ENCODE measurements around the gene MTF2. TPM values are rescaled to one million over a fixed set of nuclear protein-coding genes. Genes with fewer than 3 reads are reported as not detected.

Gene MTF2
- total RNA-seq, 1 donor, result 53.6 TPM

DNA sequence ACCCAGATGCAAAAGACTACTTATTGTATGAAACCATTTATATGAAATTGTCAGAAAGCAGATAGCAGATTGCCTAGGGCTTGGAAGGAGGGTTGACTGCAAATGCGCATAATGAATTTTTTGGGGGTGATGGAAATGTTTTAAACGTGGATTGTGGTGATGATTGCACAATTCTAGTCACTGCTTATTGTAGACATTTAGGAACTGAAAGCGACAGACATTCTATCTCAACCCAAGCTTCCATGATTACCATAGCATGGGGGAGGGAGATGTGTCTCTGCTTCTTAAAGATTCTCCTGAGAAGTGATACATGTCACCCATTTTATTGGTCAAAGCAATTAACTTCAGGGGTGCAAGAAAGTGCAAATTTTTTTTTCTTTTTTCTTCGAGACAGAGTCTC lies 2.8 kb upstream of the MTF2 start:
- H3K27me3 ChIP-seq (ENCODE audit: insufficient read depth, low read length), result no peaks in the 10 kb centered on the region
- H3K4me1 ChIP-seq (ENCODE audit: insufficient read depth, low read length), result peaks cover 34% of the 10 kb centered on the region
- no peaks in the 10 kb centered on the region for H3K9me3 ChIP-seq (ENCODE audit: low read depth, low read length)
- H3K4me3 ChIP-seq (ENCODE audit: low read length), result no peak overlapping the region

DNA sequence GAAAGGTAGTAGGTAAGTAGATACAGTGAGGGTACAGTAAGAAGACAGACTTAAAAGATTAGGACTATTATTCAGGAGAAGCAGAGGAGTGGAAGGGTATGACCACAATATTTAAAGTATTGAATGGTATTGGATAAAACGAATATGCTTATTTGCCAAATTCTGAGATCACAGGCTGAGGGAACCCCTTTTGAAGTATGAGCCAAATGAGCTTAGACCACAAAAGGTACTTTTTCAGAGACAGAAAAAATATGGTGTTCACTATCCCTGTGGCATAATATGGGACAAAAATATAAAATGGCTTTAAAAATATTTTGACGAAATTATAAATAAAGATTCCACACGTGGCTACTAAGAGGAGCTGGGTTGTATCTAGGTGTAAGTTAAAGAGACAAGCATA lies 880 bp upstream of the MTF2 start:
- H3K27me3 ChIP-seq (ENCODE audit: insufficient read depth, low read length), result no peaks in the 10 kb centered on the region
- no peaks in the 10 kb centered on the region for H3K9me3 ChIP-seq (ENCODE audit: low read depth, low read length)
- H3K4me1 ChIP-seq (ENCODE audit: insufficient read depth, low read length), result peaks cover 52% of the 10 kb centered on the region
- peak overlapping the region; percentile 99 for H3K4me3 ChIP-seq (ENCODE audit: low read length)

DNA sequence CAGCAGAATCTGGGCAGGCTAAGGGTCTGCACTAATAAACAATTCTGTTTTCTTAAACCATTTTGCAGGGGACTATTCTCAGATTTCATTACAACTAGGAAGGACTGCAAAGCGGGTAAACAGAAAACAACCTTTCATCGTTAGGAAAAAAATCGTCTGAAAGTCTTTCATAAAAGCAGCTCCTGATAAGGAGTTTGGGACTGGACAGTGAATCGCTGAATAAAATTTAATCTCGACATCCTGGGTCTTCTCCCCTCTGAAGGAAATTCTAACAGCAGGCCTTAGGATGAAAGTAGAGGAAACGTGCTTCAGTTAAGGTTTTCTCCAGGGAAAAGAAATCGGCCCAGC lies 471 bp upstream of the MTF2 start:
- H3K9me3 ChIP-seq (ENCODE audit: low read depth, low read length), result no peaks in the 10 kb centered on the region
- peaks cover 52% of the 10 kb centered on the region for H3K4me1 ChIP-seq (ENCODE audit: insufficient read depth, low read length)
- H3K27me3 ChIP-seq (ENCODE audit: insufficient read depth, low read length), result no peaks in the 10 kb centered on the region
- H3K4me3 ChIP-seq (ENCODE audit: low read length), result peak overlapping the region; percentile 99

GRCh38 chr1:93079685-93080141 lies 630 bp downstream of the MTF2 start:
- Histone ChIP-seq H3K9me3 (ENCODE audit: low read depth, low read length) (no peaks in the 10 kb centered on the region), H3K4me1 (ENCODE audit: insufficient read depth, low read length) (peaks cover 52% of the 10 kb centered on the region), H3K4me3 (ENCODE audit: low read length) (peak overlapping the region; percentile 99), H3K27me3 (ENCODE audit: insufficient read depth, low read length) (no peaks in the 10 kb centered on the region)

DNA sequence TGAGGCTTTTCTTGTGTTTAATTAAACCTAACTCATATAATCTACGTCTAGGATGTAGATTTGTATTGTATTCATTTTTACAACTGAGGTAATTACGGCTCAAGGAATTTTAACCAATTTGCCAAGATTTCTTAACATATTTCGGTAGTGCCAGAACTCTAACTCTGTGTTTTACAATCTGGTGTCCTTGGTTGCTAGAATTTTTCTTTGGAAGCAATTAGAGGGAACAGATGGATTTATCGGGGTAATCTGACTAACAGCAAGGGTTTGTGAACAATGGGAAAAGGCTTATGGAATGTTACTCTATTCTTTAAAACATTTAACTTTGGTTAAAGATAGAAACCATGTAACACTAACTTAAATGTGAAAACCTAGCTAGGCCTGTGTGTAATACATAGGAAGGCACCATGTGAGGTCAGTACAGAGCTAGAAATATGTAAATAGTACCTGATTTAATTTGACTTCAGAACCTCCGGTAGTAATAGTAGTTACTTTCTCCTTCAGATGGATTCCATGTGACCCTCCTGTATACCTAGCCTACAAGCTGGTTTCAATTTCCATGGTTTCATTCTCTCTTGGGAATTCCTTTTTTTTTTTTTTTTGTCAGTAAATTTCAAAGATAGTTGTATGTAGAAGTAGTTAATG lies 1.2 kb downstream of the MTF2 start:
- peaks cover 52% of the 10 kb centered on the region for H3K4me1 ChIP-seq (ENCODE audit: insufficient read depth, low read length)
- peak overlapping the region; percentile 99 for H3K4me3 ChIP-seq (ENCODE audit: low read length)
- no peaks in the 10 kb centered on the region for H3K9me3 ChIP-seq (ENCODE audit: low read depth, low read length)
- H3K27me3 ChIP-seq (ENCODE audit: insufficient read depth, low read length), result no peaks in the 10 kb centered on the region

GRCh38 chr1:93081716-93082115 lies 2.6 kb downstream of the MTF2 start:
- Histone ChIP-seq H3K4me3 (ENCODE audit: low read length) (no peak overlapping the region), H3K9me3 (ENCODE audit: low read depth, low read length) (no peaks in the 10 kb centered on the region), H3K27me3 (ENCODE audit: insufficient read depth, low read length) (no peaks in the 10 kb centered on the region), H3K4me1 (ENCODE audit: insufficient read depth, low read length) (peaks cover 46% of the 10 kb centered on the region)

- Histone ChIP-seq H3K4me3 (ENCODE audit: low read length) (no peak overlapping the region), H3K4me1 (ENCODE audit: insufficient read depth, low read length) (peaks cover 42% of the 10 kb centered on the region), H3K27me3 (ENCODE audit: insufficient read depth, low read length) (no peaks in the 10 kb centered on the region), H3K9me3 (ENCODE audit: low read depth, low read length) (no peaks in the 10 kb centered on the region)
Measured at GRCh38 chr1:93082313-93082712, 3.2 kb downstream of the MTF2 start.

DNA sequence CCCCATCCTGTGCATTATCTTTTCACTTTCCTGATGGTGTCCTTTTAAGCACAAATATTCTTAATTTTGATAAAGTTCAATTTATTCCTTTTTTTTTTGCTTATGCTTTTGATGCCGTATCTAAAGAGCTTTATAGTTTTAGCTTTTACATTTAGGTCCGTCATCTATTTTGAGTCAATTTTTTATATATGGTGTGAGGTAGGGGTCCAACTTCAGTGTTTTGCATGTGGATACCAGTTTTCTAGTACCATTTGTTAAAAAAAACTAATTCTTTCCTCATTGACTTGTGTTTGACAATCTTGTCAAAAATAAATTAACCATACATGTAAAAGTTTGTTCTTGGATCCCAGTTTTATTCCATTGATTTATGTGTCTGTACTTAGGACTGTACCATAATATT lies 4.9 kb downstream of the MTF2 start:
- no peak overlapping the region for H3K4me3 ChIP-seq (ENCODE audit: low read length)
- H3K9me3 ChIP-seq (ENCODE audit: low read depth, low read length), result no peaks in the 10 kb centered on the region
- no peaks in the 10 kb centered on the region for H3K27me3 ChIP-seq (ENCODE audit: insufficient read depth, low read length)
- peaks cover 30% of the 10 kb centered on the region for H3K4me1 ChIP-seq (ENCODE audit: insufficient read depth, low read length)

DNA sequence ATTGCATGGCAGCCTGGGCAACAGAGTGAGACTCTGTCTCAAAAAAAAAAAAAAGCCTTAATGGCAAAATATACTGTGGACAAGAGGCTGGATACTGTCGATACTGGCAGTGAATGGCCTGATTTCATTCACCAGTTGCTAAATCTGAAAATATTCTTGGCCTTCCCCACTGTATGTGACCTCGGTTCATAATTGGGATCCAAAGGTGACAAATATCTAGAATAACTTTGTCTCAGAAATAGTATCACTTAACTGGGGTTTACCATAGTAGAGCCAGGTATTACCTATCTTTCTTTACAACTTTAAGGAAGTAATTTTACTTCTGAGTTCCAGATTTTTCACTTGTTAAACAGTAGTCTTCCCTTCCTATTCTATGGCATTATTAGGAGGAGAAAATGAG lies 8.4 kb downstream of the MTF2 start:
- no peak overlapping the region for H3K4me3 ChIP-seq (ENCODE audit: low read length)
- no peaks in the 10 kb centered on the region for H3K9me3 ChIP-seq (ENCODE audit: low read depth, low read length)
- no peaks in the 10 kb centered on the region for H3K27me3 ChIP-seq (ENCODE audit: insufficient read depth, low read length)
- H3K4me1 ChIP-seq (ENCODE audit: insufficient read depth, low read length), result peaks cover 7% of the 10 kb centered on the region

- no peak overlapping the region for H3K4me3 ChIP-seq (ENCODE audit: low read length)
- no peaks in the 10 kb centered on the region for H3K9me3 ChIP-seq (ENCODE audit: low read depth, low read length)
- H3K27me3 ChIP-seq (ENCODE audit: insufficient read depth, low read length), result no peaks in the 10 kb centered on the region
- H3K4me1 ChIP-seq (ENCODE audit: insufficient read depth, low read length), result peaks cover 14% of the 10 kb centered on the region
Measured at GRCh38 chr1:93093332-93094006, 14.4 kb downstream of the MTF2 start.

DNA sequence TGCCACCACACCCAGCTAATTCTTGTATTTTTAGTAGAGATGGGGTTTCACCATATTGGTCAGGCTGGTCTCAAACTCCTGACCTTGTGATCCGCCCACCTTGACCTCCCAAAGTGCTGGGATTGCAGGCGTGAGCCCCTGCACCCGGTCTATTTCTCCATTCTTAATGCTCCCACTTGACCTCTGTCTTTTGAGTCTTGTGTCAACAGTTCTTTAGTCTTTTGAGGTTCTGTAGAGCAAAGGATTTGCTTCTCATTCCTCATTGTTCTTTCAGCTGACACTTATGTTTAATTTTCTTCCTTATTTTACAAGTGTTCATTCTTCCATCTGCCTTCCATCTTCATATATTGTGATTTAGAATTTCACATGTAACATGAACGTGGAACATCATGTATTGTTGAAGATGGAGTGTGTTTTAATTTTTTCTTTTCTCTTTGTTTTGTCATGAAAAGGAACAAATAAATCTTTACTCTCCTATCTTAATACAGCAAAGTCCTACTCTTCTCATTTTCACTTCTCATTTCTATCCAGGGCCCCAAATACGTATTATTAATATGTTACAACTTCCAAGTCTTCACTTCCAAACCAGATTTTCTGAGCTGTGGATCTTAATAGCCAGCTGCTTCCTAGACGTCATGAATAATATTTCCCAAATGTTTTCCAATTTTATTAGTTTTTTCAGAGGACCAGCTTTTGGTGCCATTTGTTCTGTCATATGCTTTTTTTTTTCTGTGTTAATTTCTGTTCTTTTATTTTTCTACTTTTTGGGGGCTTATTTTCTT lies 16.9 kb downstream of the MTF2 start:
- Histone ChIP-seq H3K27me3 (ENCODE audit: insufficient read depth, low read length) (no peaks in the 10 kb centered on the region), H3K4me1 (ENCODE audit: insufficient read depth, low read length) (peaks cover 18% of the 10 kb centered on the region), H3K4me3 (ENCODE audit: low read length) (no peak overlapping the region)

DNA sequence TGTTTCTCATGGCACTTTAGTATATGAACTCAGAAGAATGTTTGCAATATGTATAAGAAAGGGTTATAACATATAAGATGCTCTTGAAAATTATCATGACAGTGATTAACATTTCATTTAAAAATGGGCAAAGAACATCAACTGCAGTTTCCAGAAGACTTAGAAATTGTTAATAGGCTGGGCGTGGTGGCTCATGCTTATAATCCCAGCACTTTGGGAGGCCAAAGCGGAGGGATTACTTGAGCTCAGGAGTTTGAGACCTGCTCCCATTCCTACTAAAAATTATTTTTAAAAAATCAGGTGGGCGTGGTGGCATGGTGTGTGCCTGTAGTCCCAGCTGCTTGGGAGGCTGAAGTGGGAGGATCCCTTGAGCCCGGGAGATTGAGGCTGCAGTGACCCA lies 23.1 kb downstream of the MTF2 start:
- Histone ChIP-seq H3K4me1 (ENCODE audit: insufficient read depth, low read length) (peaks cover 4% of the 10 kb centered on the region), H3K4me3 (ENCODE audit: low read length) (no peak overlapping the region), H3K27me3 (ENCODE audit: insufficient read depth, low read length) (no peaks in the 10 kb centered on the region), H3K9me3 (ENCODE audit: low read depth, low read length) (no peaks in the 10 kb centered on the region)

More for the DNA sequence above, 16.9 kb downstream of the MTF2 start:
- H3K9me3 ChIP-seq (ENCODE audit: low read depth, low read length), result no peaks in the 10 kb centered on the region

DNA sequence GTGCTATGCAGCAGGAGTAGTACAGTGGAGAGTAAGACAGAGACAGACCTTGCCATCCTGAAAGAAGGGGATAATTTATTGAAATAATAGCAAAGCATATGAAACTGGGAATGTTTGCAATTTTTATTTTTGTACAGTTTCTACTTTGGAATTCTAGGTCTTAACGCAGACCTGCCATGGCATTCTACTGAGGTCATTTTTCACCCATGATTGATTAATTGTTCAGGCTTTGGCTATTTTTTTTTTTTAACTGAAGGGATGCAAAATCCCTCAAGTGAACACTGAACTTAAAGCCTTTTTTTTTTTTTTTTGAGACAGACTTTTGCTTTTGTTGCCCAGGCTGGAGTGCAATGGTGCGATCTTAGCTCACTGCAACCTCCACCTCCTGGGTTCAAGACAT lies 27.1 kb downstream of the MTF2 start:
- Histone ChIP-seq H3K9me3 (ENCODE audit: low read depth, low read length) (no peaks in the 10 kb centered on the region), H3K4me3 (ENCODE audit: low read length) (no peak overlapping the region), H3K27me3 (ENCODE audit: insufficient read depth, low read length) (no peaks in the 10 kb centered on the region), H3K4me1 (ENCODE audit: insufficient read depth, low read length) (no peaks in the 10 kb centered on the region)

- Histone ChIP-seq H3K27me3 (ENCODE audit: insufficient read depth, low read length) (no peaks in the 10 kb centered on the region), H3K4me1 (ENCODE audit: insufficient read depth, low read length) (peaks cover 4% of the 10 kb centered on the region)
Measured at GRCh38 chr1:93107395-93107794, 28.3 kb downstream of the MTF2 start.

GRCh38 chr1:93108335-93108734 lies 29.3 kb downstream of the MTF2 start:
- Histone ChIP-seq H3K4me1 (ENCODE audit: insufficient read depth, low read length) (peaks cover 4% of the 10 kb centered on the region), H3K27me3 (ENCODE audit: insufficient read depth, low read length) (no peaks in the 10 kb centered on the region), H3K4me3 (ENCODE audit: low read length) (no peak overlapping the region), H3K9me3 (ENCODE audit: low read depth, low read length) (no peaks in the 10 kb centered on the region)

More at GRCh38 chr1:93107395-93107794, 28.3 kb downstream of the MTF2 start:
- no peaks in the 10 kb centered on the region for H3K9me3 ChIP-seq (ENCODE audit: low read depth, low read length)
- H3K4me3 ChIP-seq (ENCODE audit: low read length), result no peak overlapping the region

Measured in mononuclear cell (primary cell).